GM23338 (cell line): ENCODE data around the gene PRRX1. TPM values are rescaled to one million over a fixed set of nuclear protein-coding genes. Genes with fewer than 3 reads are reported as not detected.

Experiments
- ATAC-seq: fragments of 200-7000 bp; cut with Tn5 transposase; 3 replicates; pipeline ENCODE4 v1.9.1; 2020
- DNase-seq: peaks from one replicate; pipeline ENCODE4 v3.0.0-alpha.2; 2015; ENCODE audit warnings: low spot score
- H2AFZ ChIP-seq: fragments of 200-600 bp; sonication (generic); 2 replicates; pipeline ENCODE4 v1.8.0; 2016; ENCODE audit warnings: antibody characterized with exemption, mild to moderate bottlenecking, moderate library complexity
- H3F3A ChIP-seq: fragments of 200-600 bp; sonication (generic); replicated peaks from 2 replicates; pipeline ENCODE4 v1.8.0; 2017; ENCODE audit warnings: antibody characterized with exemption, mixed run types, low read depth
- H3K27ac ChIP-seq: fragments of 200-600 bp; sonication (generic); 2 replicates; pipeline ENCODE4 v1.6.1; 2016; ENCODE audit warnings: low read depth
- H3K27me3 ChIP-seq: fragments of 200-600 bp; sonication (generic); 2 replicates; pipeline ENCODE4 v1.8.0; 2016; ENCODE audit warnings: mild to moderate bottlenecking, mixed run types, moderate library complexity; ENCODE audit not compliant: insufficient read depth
- H3K36me3 ChIP-seq: fragments of 200-600 bp; sonication (generic); 2 replicates; pipeline ENCODE4 v1.8.0; 2016; ENCODE audit warnings: mild to moderate bottlenecking; ENCODE audit not compliant: insufficient read depth
- H3K4me1 ChIP-seq: fragments of 200-600 bp; sonication (generic); 2 replicates; pipeline ENCODE4 v1.8.0; 2016; ENCODE audit warnings: mild to moderate bottlenecking, moderate library complexity; ENCODE audit not compliant: insufficient read depth
- H3K4me2 ChIP-seq: fragments of 200-600 bp; sonication (generic); 2 replicates; pipeline ENCODE4 v1.7.1; 2017; ENCODE audit warnings: mixed run types
- H3K4me3 ChIP-seq: fragments of 200-600 bp; sonication (generic); 2 replicates; pipeline ENCODE4 v1.6.1; 2016; ENCODE audit warnings: mixed run types
- H3K79me2 ChIP-seq: fragments of 200-600 bp; sonication (generic); replicated peaks from 2 replicates; pipeline ENCODE4 v1.8.0; 2017; ENCODE audit warnings: mild to moderate bottlenecking; ENCODE audit not compliant: insufficient read depth
- H3K9me2 ChIP-seq: fragments of 200-600 bp; sonication (generic); 2 replicates; pipeline ENCODE4 v1.8.0; 2017; ENCODE audit not compliant: insufficient read depth
- H4K20me1 ChIP-seq: fragments of 200-600 bp; sonication (generic); replicated peaks from 2 replicates; pipeline ENCODE4 v1.8.0; 2017; ENCODE audit warnings: mild to moderate bottlenecking; ENCODE audit not compliant: insufficient read depth
- H3K27ac Mint-ChIP-seq: 2 replicates; pipeline ENCODE4 v1.8.0; 2020; ENCODE audit warnings: inconsistent platforms, mild to moderate bottlenecking, moderate library complexity, mixed read lengths
- H3K27me3 Mint-ChIP-seq: 3 replicates; pipeline ENCODE4 v1.8.0; 2022; ENCODE audit warnings: low read depth, mild to moderate bottlenecking, moderate library complexity, mixed read lengths, inconsistent platforms; ENCODE audit not compliant: insufficient read depth, poor library complexity
- H3K36me3 Mint-ChIP-seq: 3 replicates; pipeline ENCODE4 v1.8.0; 2021; ENCODE audit warnings: low read depth, mild to moderate bottlenecking, inconsistent platforms, moderate library complexity, mixed read lengths
- H3K4me1 Mint-ChIP-seq: 3 replicates; pipeline ENCODE4 v1.8.0; 2020; ENCODE audit warnings: mild to moderate bottlenecking, inconsistent platforms, mixed read lengths
- H3K4me3 Mint-ChIP-seq: 3 replicates; pipeline ENCODE4 v1.8.0; 2021; ENCODE audit warnings: moderate library complexity, mild to moderate bottlenecking, inconsistent platforms, mixed read lengths
- H3K9me3 Mint-ChIP-seq: 3 replicates; pipeline ENCODE4 v1.8.0; 2020; ENCODE audit warnings: moderate library complexity, mild to moderate bottlenecking, inconsistent platforms, mixed read lengths
- CREB1 ChIP-seq: fragments of 250-450 bp; sonication (Bioruptor Pico); IDR thresholded peaks from 2 replicates; pipeline ENCODE4 v1.5.0; 2020; ENCODE audit warnings: low read depth, mild to moderate bottlenecking, moderate library complexity
- CTCF ChIP-seq, 2 experiments: fragments of 200-600 bp in 1 of 2; sonication (generic) in 1 of 2; conservative IDR thresholded peaks; 2 replicates each; pipeline versions ENCODE4 v1.5.1 to v1.6.1; 2016 to 2017; ENCODE audit warnings: antibody characterized with exemption in 2 of 2, low read depth in 2 of 2, mild to moderate bottlenecking in 2 of 2, moderate library complexity in 1 of 2
- EZH2 ChIP-seq: fragments of 200-600 bp; sonication (generic); IDR thresholded peaks from one replicate; pipeline ENCODE4 v1.8.0; 2017; ENCODE audit warnings: antibody characterized with exemption, mild to moderate bottlenecking, low read depth; ENCODE audit not compliant: unreplicated experiment
- EZH2phosphoT487 ChIP-seq: fragments of 200-600 bp; sonication (generic); IDR thresholded peaks from one replicate; pipeline ENCODE4 v1.8.1; 2018; ENCODE audit warnings: antibody characterized with exemption; ENCODE audit not compliant: unreplicated experiment
- JUNB ChIP-seq: IDR thresholded peaks from one replicate; pipeline ENCODE4 v1.6.1; 2016; ENCODE audit warnings: antibody characterized with exemption; ENCODE audit not compliant: unreplicated experiment
- NANOG ChIP-seq: IDR thresholded peaks from 2 replicates; pipeline ENCODE4 v1.6.1; 2016; ENCODE audit warnings: antibody characterized with exemption, borderline replicate concordance
- POLR2AphosphoS5 ChIP-seq: IDR thresholded peaks from 2 replicates; pipeline ENCODE4 v1.6.1; 2016; ENCODE audit warnings: antibody characterized with exemption, low read depth
- STAT1 ChIP-seq: IDR thresholded peaks from one replicate; pipeline ENCODE4 v1.6.1; 2016; ENCODE audit warnings: antibody characterized with exemption; ENCODE audit not compliant: unreplicated experiment
- polyA plus RNA-seq: library from polyadenylated mRNA; unstranded; fragments of >200 nt; fragmentation: Nextera tagmentation; extraction: Ambion mirVana; gene quantifications from 2 replicates; pipeline ENCODE4 v1.2.1, GENCODE V29; 2016
- total RNA-seq: library from RNA; depleted of rRNA; stranded (reverse); fragments of >200 nt; shearing (Covaris generic); gene quantifications from 2 replicates; pipeline ENCODE4 v1.2.3, GENCODE V29; 2014
- TF ChIP-seq, protein P1 (sequence below): IDR thresholded peaks from 2 replicates; pipeline ENCODE4 v1.6.1; 2016; ENCODE audit warnings: antibody characterized with exemption
- TF ChIP-seq, protein P2 (sequence below): IDR thresholded peaks from one replicate; pipeline ENCODE4 v1.6.1; 2018; ENCODE audit warnings: antibody characterized with exemption; ENCODE audit not compliant: unreplicated experiment

The PRRX1 gene
- total and polyA plus RNA-seq, 2 experiments from 2014 or later: 0.58 TPM; not detected in 1

GRCh38 chr1:170620164-170620563 lies 43.8 kb upstream of the PRRX1 start:
- Histone ChIP-seq H4K20me1 (no peaks in the 10 kb centered on the region), H3K27me3 (no peaks in the 10 kb centered on the region), H3F3A (no peaks in the 10 kb centered on the region), H3K9me2 (no peaks in the 10 kb centered on the region; the same call in 1 of the 2 replicates), H3K4me2 (no peak overlapping the region), H3K79me2 (no peaks in the 10 kb centered on the region), H3K36me3 (no peaks in the 10 kb centered on the region), H2AFZ (no peak overlapping the region), H3K4me3 (no peak overlapping the region), H3K27ac (no peak overlapping the region), H3K4me1 (no peaks in the 10 kb centered on the region)
- no peak for TF ChIP-seq CREB1 (CRISPR knock-in tag)
- no peak for TF ChIP-seq EZH2
- TF ChIP-seq, protein P1, sequence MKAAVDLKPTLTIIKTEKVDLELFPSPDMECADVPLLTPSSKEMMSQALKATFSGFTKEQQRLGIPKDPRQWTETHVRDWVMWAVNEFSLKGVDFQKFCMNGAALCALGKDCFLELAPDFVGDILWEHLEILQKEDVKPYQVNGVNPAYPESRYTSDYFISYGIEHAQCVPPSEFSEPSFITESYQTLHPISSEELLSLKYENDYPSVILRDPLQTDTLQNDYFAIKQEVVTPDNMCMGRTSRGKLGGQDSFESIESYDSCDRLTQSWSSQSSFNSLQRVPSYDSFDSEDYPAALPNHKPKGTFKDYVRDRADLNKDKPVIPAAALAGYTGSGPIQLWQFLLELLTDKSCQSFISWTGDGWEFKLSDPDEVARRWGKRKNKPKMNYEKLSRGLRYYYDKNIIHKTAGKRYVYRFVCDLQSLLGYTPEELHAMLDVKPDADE: no peak
- TF ChIP-seq, protein P2, sequence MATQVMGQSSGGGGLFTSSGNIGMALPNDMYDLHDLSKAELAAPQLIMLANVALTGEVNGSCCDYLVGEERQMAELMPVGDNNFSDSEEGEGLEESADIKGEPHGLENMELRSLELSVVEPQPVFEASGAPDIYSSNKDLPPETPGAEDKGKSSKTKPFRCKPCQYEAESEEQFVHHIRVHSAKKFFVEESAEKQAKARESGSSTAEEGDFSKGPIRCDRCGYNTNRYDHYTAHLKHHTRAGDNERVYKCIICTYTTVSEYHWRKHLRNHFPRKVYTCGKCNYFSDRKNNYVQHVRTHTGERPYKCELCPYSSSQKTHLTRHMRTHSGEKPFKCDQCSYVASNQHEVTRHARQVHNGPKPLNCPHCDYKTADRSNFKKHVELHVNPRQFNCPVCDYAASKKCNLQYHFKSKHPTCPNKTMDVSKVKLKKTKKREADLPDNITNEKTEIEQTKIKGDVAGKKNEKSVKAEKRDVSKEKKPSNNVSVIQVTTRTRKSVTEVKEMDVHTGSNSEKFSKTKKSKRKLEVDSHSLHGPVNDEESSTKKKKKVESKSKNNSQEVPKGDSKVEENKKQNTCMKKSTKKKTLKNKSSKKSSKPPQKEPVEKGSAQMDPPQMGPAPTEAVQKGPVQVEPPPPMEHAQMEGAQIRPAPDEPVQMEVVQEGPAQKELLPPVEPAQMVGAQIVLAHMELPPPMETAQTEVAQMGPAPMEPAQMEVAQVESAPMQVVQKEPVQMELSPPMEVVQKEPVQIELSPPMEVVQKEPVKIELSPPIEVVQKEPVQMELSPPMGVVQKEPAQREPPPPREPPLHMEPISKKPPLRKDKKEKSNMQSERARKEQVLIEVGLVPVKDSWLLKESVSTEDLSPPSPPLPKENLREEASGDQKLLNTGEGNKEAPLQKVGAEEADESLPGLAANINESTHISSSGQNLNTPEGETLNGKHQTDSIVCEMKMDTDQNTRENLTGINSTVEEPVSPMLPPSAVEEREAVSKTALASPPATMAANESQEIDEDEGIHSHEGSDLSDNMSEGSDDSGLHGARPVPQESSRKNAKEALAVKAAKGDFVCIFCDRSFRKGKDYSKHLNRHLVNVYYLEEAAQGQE: no peak
- no peak for TF ChIP-seq JUNB
- TF ChIP-seq EZH2phosphoT487: no peak
- TF ChIP-seq POLR2AphosphoS5: no peak
- no peak for TF ChIP-seq STAT1
- TF ChIP-seq CTCF (conservative IDR thresholded peaks at IDR 0.05; ENCODE audit: low read depth in 2 of 2): no peak
- no peak for TF ChIP-seq NANOG
- ATAC-seq (no peak), DNase-seq (no peak)
- Mint-ChIP-seq H3K27me3 (no peaks in the 10 kb centered on the region), H3K27ac (no peak overlapping the region), H3K9me3 (no peaks in the 10 kb centered on the region), H3K4me1 (peaks cover 2% of the 10 kb centered on the region; the same call in 1 of the 3 replicates), H3K36me3 (no peaks in the 10 kb centered on the region), H3K4me3 (no peak overlapping the region)

GRCh38 chr1:170623171-170623570 lies 40.8 kb upstream of the PRRX1 start:
- Histone ChIP-seq H3K4me1 (no peaks in the 10 kb centered on the region), H3K4me3 (no peak overlapping the region), H3F3A (no peaks in the 10 kb centered on the region), H3K36me3 (no peaks in the 10 kb centered on the region), H3K27ac (no peak overlapping the region), H3K79me2 (no peaks in the 10 kb centered on the region), H3K4me2 (no peak overlapping the region), H4K20me1 (no peaks in the 10 kb centered on the region), H3K9me2 (no peaks in the 10 kb centered on the region; the same call in 1 of the 2 replicates), H2AFZ (no peak overlapping the region), H3K27me3 (no peaks in the 10 kb centered on the region)
- H3K27me3 Mint-ChIP-seq: no peaks in the 10 kb centered on the region
- DNase-seq (no peak), ATAC-seq (no peak)
- H3K4me3 Mint-ChIP-seq: no peak overlapping the region
- no peaks in the 10 kb centered on the region for H3K36me3 Mint-ChIP-seq
- no peak overlapping the region for H3K27ac Mint-ChIP-seq
- 0 out of 3 replicates have a peak, but pooled peaks cover 2% of the 10 kb centered on the region for H3K4me1 Mint-ChIP-seq
- no peaks in the 10 kb centered on the region for H3K9me3 Mint-ChIP-seq
- TF ChIP-seq CREB1 (CRISPR knock-in tag) (no peak), STAT1 (no peak), CTCF (conservative IDR thresholded peaks at IDR 0.05; ENCODE audit: low read depth in 2 of 2) (no peak), POLR2AphosphoS5 (no peak)
